Stimulated activated CD8-positive, alpha-beta memory T cell treated with anti-CD3 and anti-CD28 coated beads, Interleukin-4, amount 100 ng/mL, for 1 hour (primary cell): Measurements from ENCODE around the gene TEX54.
"Not testable (repeated sequence)": the region's sequence is repeated elsewhere in the genome, so short reads cannot be mapped to it uniquely, and the experiment has no call there.

Source experiments
- DNase-seq, 2 donors: peaks; one replicate each; pipeline ENCODE4 v3.0.0-alpha.2; 2020; ENCODE audit warnings: low read depth in 2 of 2, low spot score in 1 of 2

Gene TEX54

GRCh38 chr11:62832336-62833234, at the start of gene TEX54:
Gene TEX54, minus strand, starts transcription at chr11:62832841.
- no peak for DNase-seq

GRCh38 chr11:62882431-62882749, 49.7 kb upstream of the TEX54 start:
- DNase-seq = no peak

- DNase-seq = peak; percentile 88 to 92
Observed at GRCh38 chr11:62881579-62882430, 49.2 kb upstream of the TEX54 start.

GRCh38 chr11:62880803-62881578, 48.4 kb upstream of the TEX54 start, which contains the start of gene SLC3A2:
Gene SLC3A2, plus strand, starts transcription at chr11:62880896. Its CDS starts 128 bp downstream, at chr11:62881024.
- peak; percentile 59 to 67 for DNase-seq

- no peak for DNase-seq
Observed at GRCh38 chr11:62880231-62880802, 47.7 kb upstream of the TEX54 start.

- no peak for DNase-seq
Observed at GRCh38 chr11:62879235-62879978, 46.8 kb upstream of the TEX54 start.

GRCh38 chr11:62876712-62877111, 44.1 kb upstream of the TEX54 start:
- no peak for DNase-seq

- no peak for DNase-seq
Observed at GRCh38 chr11:62875698-62876478, 43.2 kb upstream of the TEX54 start.

GRCh38 chr11:62874851-62875250, 42.2 kb upstream of the TEX54 start:
- no peak for DNase-seq

- DNase-seq = no peak
Observed at GRCh38 chr11:62865635-62866034, 33.0 kb upstream of the TEX54 start.

- DNase-seq = no peak
Observed at GRCh38 chr11:62863687-62864335, 31.2 kb upstream of the TEX54 start.

GRCh38 chr11:62861564-62862192, 29.0 kb upstream of the TEX54 start:
- DNase-seq = not testable (repeated sequence)

GRCh38 chr11:62860835-62861563, 28.4 kb upstream of the TEX54 start:
- DNase-seq = no peak

- not testable (repeated sequence) for DNase-seq
Observed at GRCh38 chr11:62859281-62859703, 26.7 kb upstream of the TEX54 start.

GRCh38 chr11:62858201-62858600, 25.6 kb upstream of the TEX54 start:
- no peak for DNase-seq

- no peak for DNase-seq
Observed at GRCh38 chr11:62857541-62857982, 24.9 kb upstream of the TEX54 start.

GRCh38 chr11:62856333-62856895, 23.8 kb upstream of the TEX54 start:
- no peak for DNase-seq
